Measurements from ENCODE around the gene PNLIPRP2. TPM values are rescaled to one million over a fixed set of nuclear protein-coding genes. Genes with fewer than 3 reads are reported as not detected.

Gene PNLIPRP2
- total and polyA plus RNA-seq, 5 donors from 2014 or later = not detected

- Histone ChIP-seq H3K36me3 (ENCODE audit: control insufficient read depth, insufficient read depth, low read length) (no peaks in the 10 kb centered on the region), H3K4me1 (ENCODE audit: control insufficient read depth, insufficient read depth, low read length, poor library complexity, severe bottlenecking) (no peaks in the 10 kb centered on the region), H3K9me3 (ENCODE audit: control insufficient read depth in 2 of 2, low read length in 2 of 2) (no peaks in the 10 kb centered on the region), H3K27me3 (ENCODE audit: control insufficient read depth, insufficient read depth, low read length) (no peaks in the 10 kb centered on the region), H3K27ac (ENCODE audit: insufficient read depth, low read length, poor library complexity, severe bottlenecking) (no peak overlapping the region), H3K4me3 (ENCODE audit: low read depth, low read length) (no peak overlapping the region)
- ATAC-seq (ENCODE audit: low read depth in 2 of 2) = no peak
- Mint-ChIP-seq H3K27me3 (no peaks in the 10 kb centered on the region), H3K36me3 (no peaks in the 10 kb centered on the region), H3K4me1 (no peaks in the 10 kb centered on the region), H3K4me3 (no peak overlapping the region), H3K9me3 (peaks cover 1 to 12% (median 5%) of the 10 kb centered on the region in 7 donors), H3K27ac (no peak overlapping the region)
- DNase-seq = no peak
Measured at GRCh38 chr10:116653885-116654284, 33.1 kb downstream of the PNLIPRP2 start.

- H3K4me3 Mint-ChIP-seq = no peak overlapping the region
- H3K4me1 Mint-ChIP-seq = no peaks in the 10 kb centered on the region
- no peaks in the 10 kb centered on the region for H3K27me3 Mint-ChIP-seq
- H3K9me3 Mint-ChIP-seq = peaks cover 0 to 4% (median 3%) of the 10 kb centered on the region in 7 donors
- H3K36me3 Mint-ChIP-seq = no peaks in the 10 kb centered on the region
- Histone ChIP-seq H3K27me3 (ENCODE audit: control insufficient read depth, insufficient read depth, low read length) (no peaks in the 10 kb centered on the region), H3K27ac (ENCODE audit: insufficient read depth, low read length, poor library complexity, severe bottlenecking) (no peak overlapping the region), H3K36me3 (ENCODE audit: control insufficient read depth, insufficient read depth, low read length) (no peaks in the 10 kb centered on the region), H3K4me1 (ENCODE audit: control insufficient read depth, insufficient read depth, low read length, poor library complexity, severe bottlenecking) (no peaks in the 10 kb centered on the region), H3K4me3 (ENCODE audit: low read depth, low read length) (no peak overlapping the region), H3K9me3 (ENCODE audit: control insufficient read depth in 2 of 2, low read length in 2 of 2) (no peaks in the 10 kb centered on the region)
- no peak overlapping the region for H3K27ac Mint-ChIP-seq
- no peak for ATAC-seq (ENCODE audit: low read depth in 2 of 2)
- DNase-seq = no peak
Measured at GRCh38 chr10:116654816-116655215, 34.1 kb downstream of the PNLIPRP2 start.

GRCh38 chr10:116655568-116655967, 34.8 kb downstream of the PNLIPRP2 start:
- Mint-ChIP-seq H3K4me3 (no peak overlapping the region), H3K4me1 (no peaks in the 10 kb centered on the region), H3K27ac (no peak overlapping the region), H3K9me3 (peaks cover 0 to 4% (median 2%) of the 10 kb centered on the region in 7 donors), H3K36me3 (no peaks in the 10 kb centered on the region), H3K27me3 (no peaks in the 10 kb centered on the region)
- no peak overlapping the region for H3K27ac ChIP-seq (ENCODE audit: insufficient read depth, low read length, poor library complexity, severe bottlenecking)
- no peaks in the 10 kb centered on the region for H3K4me1 ChIP-seq (ENCODE audit: control insufficient read depth, insufficient read depth, low read length, poor library complexity, severe bottlenecking)
- no peak for DNase-seq
- H3K4me3 ChIP-seq (ENCODE audit: low read depth, low read length) = no peak overlapping the region
- ATAC-seq (ENCODE audit: low read depth in 2 of 2) = no peak
- no peaks in the 10 kb centered on the region for H3K9me3 ChIP-seq (ENCODE audit: control insufficient read depth in 2 of 2, low read length in 2 of 2)
- H3K27me3 ChIP-seq (ENCODE audit: control insufficient read depth, insufficient read depth, low read length) = no peaks in the 10 kb centered on the region
- no peaks in the 10 kb centered on the region for H3K36me3 ChIP-seq (ENCODE audit: control insufficient read depth, insufficient read depth, low read length)

GRCh38 chr10:116656044-116656443, 35.3 kb downstream of the PNLIPRP2 start:
- peaks cover 0 to 4% (median 2%) of the 10 kb centered on the region in 7 donors for H3K9me3 Mint-ChIP-seq
- Histone ChIP-seq H3K36me3 (ENCODE audit: control insufficient read depth, insufficient read depth, low read length) (no peaks in the 10 kb centered on the region), H3K27ac (ENCODE audit: insufficient read depth, low read length, poor library complexity, severe bottlenecking) (no peak overlapping the region), H3K27me3 (ENCODE audit: control insufficient read depth, insufficient read depth, low read length) (no peaks in the 10 kb centered on the region), H3K4me1 (ENCODE audit: control insufficient read depth, insufficient read depth, low read length, poor library complexity, severe bottlenecking) (no peaks in the 10 kb centered on the region), H3K4me3 (ENCODE audit: low read depth, low read length) (no peak overlapping the region), H3K9me3 (ENCODE audit: control insufficient read depth in 2 of 2, low read length in 2 of 2) (no peaks in the 10 kb centered on the region)
- H3K27me3 Mint-ChIP-seq = peaks cover 4% of the 10 kb centered on the region
- H3K36me3 Mint-ChIP-seq = no peaks in the 10 kb centered on the region
- DNase-seq = no peak
- H3K4me1 Mint-ChIP-seq = no peaks in the 10 kb centered on the region
- H3K4me3 Mint-ChIP-seq = no peak overlapping the region
- no peak for ATAC-seq (ENCODE audit: low read depth in 2 of 2)
- no peak overlapping the region for H3K27ac Mint-ChIP-seq

GRCh38 chr10:116657863-116658551, 37.3 kb downstream of the PNLIPRP2 start:
- no peak for DNase-seq
- H3K4me1 ChIP-seq (ENCODE audit: control insufficient read depth, insufficient read depth, low read length, poor library complexity, severe bottlenecking) = no peaks in the 10 kb centered on the region
- H3K4me3 Mint-ChIP-seq = no peak overlapping the region
- H3K9me3 Mint-ChIP-seq = peaks cover 0 to 2% (median 0%) of the 10 kb centered on the region in 7 donors
- no peaks in the 10 kb centered on the region for H3K9me3 ChIP-seq (ENCODE audit: control insufficient read depth in 2 of 2, low read length in 2 of 2)
- H3K36me3 ChIP-seq (ENCODE audit: control insufficient read depth, insufficient read depth, low read length) = no peaks in the 10 kb centered on the region
- no peak overlapping the region for H3K27ac Mint-ChIP-seq
- H3K4me1 Mint-ChIP-seq = no peaks in the 10 kb centered on the region
- ATAC-seq (ENCODE audit: low read depth in 2 of 2) = no peak
- H3K36me3 Mint-ChIP-seq = no peaks in the 10 kb centered on the region
- no peaks in the 10 kb centered on the region for H3K27me3 ChIP-seq (ENCODE audit: control insufficient read depth, insufficient read depth, low read length)
- no peak overlapping the region for H3K4me3 ChIP-seq (ENCODE audit: low read depth, low read length)
- H3K27me3 Mint-ChIP-seq = peaks cover 4% of the 10 kb centered on the region
- H3K27ac ChIP-seq (ENCODE audit: insufficient read depth, low read length, poor library complexity, severe bottlenecking) = no peak overlapping the region

GRCh38 chr10:116659049-116659670, 38.4 kb downstream of the PNLIPRP2 start:
- no peaks in the 10 kb centered on the region for H3K36me3 Mint-ChIP-seq
- no peak overlapping the region for H3K4me3 Mint-ChIP-seq
- H3K27me3 Mint-ChIP-seq = peaks cover 4% of the 10 kb centered on the region
- Histone ChIP-seq H3K36me3 (ENCODE audit: control insufficient read depth, insufficient read depth, low read length) (no peaks in the 10 kb centered on the region), H3K4me3 (ENCODE audit: low read depth, low read length) (no peak overlapping the region), H3K27ac (ENCODE audit: insufficient read depth, low read length, poor library complexity, severe bottlenecking) (no peak overlapping the region), H3K4me1 (ENCODE audit: control insufficient read depth, insufficient read depth, low read length, poor library complexity, severe bottlenecking) (no peaks in the 10 kb centered on the region), H3K9me3 (ENCODE audit: control insufficient read depth in 2 of 2, low read length in 2 of 2) (no peaks in the 10 kb centered on the region), H3K27me3 (ENCODE audit: control insufficient read depth, insufficient read depth, low read length) (no peaks in the 10 kb centered on the region)
- no peak for DNase-seq
- peaks cover 0 to 2% (median 0%) of the 10 kb centered on the region in 7 donors for H3K9me3 Mint-ChIP-seq
- no peak overlapping the region for H3K27ac Mint-ChIP-seq
- no peaks in the 10 kb centered on the region for H3K4me1 Mint-ChIP-seq
- no peak for ATAC-seq (ENCODE audit: low read depth in 2 of 2)

- Mint-ChIP-seq H3K27ac (no peak overlapping the region), H3K9me3 (no peaks in the 10 kb centered on the region), H3K36me3 (no peaks in the 10 kb centered on the region), H3K4me3 (peak overlapping the region in 1 of 4 donors; percentile 63), H3K27me3 (peaks cover 4% of the 10 kb centered on the region), H3K4me1 (no peaks in the 10 kb centered on the region)
- Histone ChIP-seq H3K36me3 (ENCODE audit: control insufficient read depth, insufficient read depth, low read length) (no peaks in the 10 kb centered on the region), H3K4me1 (ENCODE audit: control insufficient read depth, insufficient read depth, low read length, poor library complexity, severe bottlenecking) (no peaks in the 10 kb centered on the region), H3K9me3 (ENCODE audit: control insufficient read depth in 2 of 2, low read length in 2 of 2) (no peaks in the 10 kb centered on the region), H3K4me3 (ENCODE audit: low read depth, low read length) (no peak overlapping the region), H3K27ac (ENCODE audit: insufficient read depth, low read length, poor library complexity, severe bottlenecking) (no peak overlapping the region), H3K27me3 (ENCODE audit: control insufficient read depth, insufficient read depth, low read length) (no peaks in the 10 kb centered on the region)
- no peak for DNase-seq
- no peak for ATAC-seq (ENCODE audit: low read depth in 2 of 2)
Measured at GRCh38 chr10:116660860-116661259, 40.1 kb downstream of the PNLIPRP2 start.

- Histone ChIP-seq H3K27me3 (ENCODE audit: control insufficient read depth, insufficient read depth, low read length) (no peaks in the 10 kb centered on the region), H3K36me3 (ENCODE audit: control insufficient read depth, insufficient read depth, low read length) (no peaks in the 10 kb centered on the region), H3K4me1 (ENCODE audit: control insufficient read depth, insufficient read depth, low read length, poor library complexity, severe bottlenecking) (no peaks in the 10 kb centered on the region), H3K4me3 (ENCODE audit: low read depth, low read length) (no peak overlapping the region), H3K9me3 (ENCODE audit: control insufficient read depth in 2 of 2, low read length in 2 of 2) (no peaks in the 10 kb centered on the region), H3K27ac (ENCODE audit: insufficient read depth, low read length, poor library complexity, severe bottlenecking) (no peak overlapping the region)
- Mint-ChIP-seq H3K9me3 (peaks cover 0 to 2% (median 0%) of the 10 kb centered on the region in 7 donors), H3K4me1 (no peaks in the 10 kb centered on the region), H3K4me3 (no peak overlapping the region), H3K27me3 (peaks cover 9% of the 10 kb centered on the region), H3K27ac (no peak overlapping the region), H3K36me3 (no peaks in the 10 kb centered on the region)
- DNase-seq (no peak), ATAC-seq (ENCODE audit: low read depth in 2 of 2) (no peak)
Measured at GRCh38 chr10:116663342-116663741, 42.6 kb downstream of the PNLIPRP2 start.
